NCI-H2227 (cell line): ENCODE data around the gene MST1R.
A peak's percentile ranks its signal among the peaks of the same experiment; 100 is the strongest.
"Not testable (repeated sequence)": the region's sequence is repeated elsewhere in the genome, so short reads cannot be mapped to it uniquely, and the experiment has no call there.

Source experiments
- DNase-seq: peaks from one replicate; lab custom pipeline; 2025; ENCODE audit not compliant: unreplicated experiment; lab: John Stamatoyannopoulos, UW

The MST1R gene

GRCh38 chr3:49912881-49913281 is 9.2 kb upstream of the MST1R start:
- DNase-seq = peak; percentile 82

DNA sequence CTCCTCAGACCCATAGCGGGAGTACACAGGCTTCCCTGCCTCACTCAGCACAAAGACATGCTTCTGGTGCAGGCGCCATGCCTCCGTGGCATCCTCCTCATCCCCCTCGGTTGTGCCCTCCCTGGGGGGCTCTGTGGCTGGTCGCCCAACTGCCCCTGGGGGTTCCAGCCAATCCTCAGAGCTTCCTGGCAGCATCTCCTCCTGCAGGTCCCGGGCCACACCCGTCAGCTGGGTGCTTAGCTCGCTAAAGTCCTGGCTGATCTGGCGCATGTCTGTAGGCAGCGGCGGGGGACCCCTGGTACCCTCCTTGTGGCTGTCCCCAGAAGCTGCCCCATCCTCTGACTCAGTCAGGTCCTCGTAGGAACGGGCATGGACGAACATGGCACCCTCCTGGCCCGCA is 7.9 kb upstream of the MST1R start:
- no peak for DNase-seq

DNA sequence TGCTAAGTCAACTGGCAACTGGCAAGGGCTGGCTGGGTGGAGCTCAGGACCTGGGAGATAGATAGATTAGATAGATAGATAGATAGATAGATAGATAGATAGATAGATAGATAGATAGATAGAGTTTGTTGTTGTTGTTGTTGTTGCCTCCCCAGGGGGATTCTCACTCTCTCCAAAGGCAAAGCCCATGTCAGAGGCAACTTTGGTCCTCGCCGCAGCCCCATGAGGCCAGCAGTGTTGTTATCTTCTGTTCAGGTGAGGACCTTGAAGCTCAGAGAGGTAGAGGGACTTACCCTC is 7.4 kb upstream of the MST1R start:
- no peak for DNase-seq

- DNase-seq = no peak
Observed at GRCh38 chr3:49910409-49911123, 6.9 kb upstream of the MST1R start.

DNA sequence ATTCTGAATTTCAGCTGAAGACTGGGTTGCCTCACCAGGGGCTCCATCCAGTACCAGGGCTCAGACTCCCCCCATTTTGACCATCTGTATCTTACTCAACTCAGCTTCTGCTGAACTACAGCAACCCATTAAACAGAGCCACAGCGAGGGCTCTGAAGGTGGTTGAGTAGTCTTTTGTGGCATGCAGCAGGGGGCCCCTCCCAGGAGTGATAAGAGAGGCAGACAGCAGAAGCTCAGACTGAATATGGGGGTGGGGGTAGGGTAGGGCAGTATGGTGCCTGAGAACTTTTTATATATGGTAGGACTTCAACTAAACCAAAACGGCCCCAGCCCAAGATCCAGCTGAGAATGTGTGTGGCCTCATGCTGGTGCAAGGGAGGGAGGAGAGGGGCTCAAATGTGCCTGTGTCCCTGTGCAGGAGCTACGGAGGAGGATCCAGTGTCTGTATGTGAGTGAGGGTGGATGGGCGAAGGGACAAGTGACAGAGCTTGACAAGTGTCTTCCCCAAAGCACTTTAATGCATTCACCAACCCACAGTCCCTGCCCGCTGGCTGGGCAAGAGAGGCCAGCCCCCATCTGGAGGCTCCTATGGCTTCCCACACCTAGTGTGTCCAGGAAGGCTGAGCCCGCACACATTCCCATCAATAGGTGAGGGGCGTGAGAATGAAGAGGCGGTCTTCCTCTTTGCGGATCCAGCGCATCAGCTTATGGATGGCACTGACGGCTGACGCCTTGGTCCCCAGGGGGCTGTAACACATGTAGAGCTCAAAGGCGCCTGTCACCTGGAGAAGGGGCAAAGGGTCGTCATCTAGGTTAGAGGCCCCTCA is 4.9 kb upstream of the MST1R start:
- no peak for DNase-seq

DNA sequence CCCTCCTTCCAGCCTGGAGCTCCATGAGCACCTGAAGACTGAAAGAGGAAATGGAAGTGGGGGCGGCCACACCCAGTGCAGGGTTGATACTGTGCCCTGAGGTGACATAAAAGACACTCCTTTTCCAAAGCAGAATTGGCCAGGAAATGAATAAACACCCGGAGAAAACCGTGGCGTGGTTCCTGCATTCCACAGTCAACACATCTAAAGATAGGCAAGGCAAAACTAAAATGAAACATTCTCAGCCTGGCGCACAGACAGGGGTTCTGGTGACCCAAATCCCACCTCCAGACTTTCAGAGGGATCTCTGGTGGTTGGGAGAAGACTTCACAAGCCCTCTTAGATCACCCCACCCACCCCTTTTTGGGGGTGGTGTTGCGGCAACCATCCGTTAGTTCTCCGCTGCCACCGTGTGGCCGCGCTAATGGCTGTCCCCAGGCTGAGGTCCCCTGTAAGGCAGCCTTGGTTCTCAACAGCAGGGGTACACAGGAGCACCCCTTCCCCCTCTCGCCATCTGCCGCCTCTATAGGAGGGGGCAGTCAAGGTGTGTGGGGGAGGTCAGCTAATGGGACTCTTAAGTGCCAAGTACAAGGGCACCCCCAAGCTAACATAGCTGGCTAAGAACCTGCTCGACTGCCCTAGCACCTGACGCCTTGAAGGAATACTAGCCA is 2.5 kb upstream of the MST1R start:
- DNase-seq = peak; percentile 47

GRCh38 chr3:49904448-49904847 is 775 bp upstream of the MST1R start:
- not testable (repeated sequence) for DNase-seq

DNA sequence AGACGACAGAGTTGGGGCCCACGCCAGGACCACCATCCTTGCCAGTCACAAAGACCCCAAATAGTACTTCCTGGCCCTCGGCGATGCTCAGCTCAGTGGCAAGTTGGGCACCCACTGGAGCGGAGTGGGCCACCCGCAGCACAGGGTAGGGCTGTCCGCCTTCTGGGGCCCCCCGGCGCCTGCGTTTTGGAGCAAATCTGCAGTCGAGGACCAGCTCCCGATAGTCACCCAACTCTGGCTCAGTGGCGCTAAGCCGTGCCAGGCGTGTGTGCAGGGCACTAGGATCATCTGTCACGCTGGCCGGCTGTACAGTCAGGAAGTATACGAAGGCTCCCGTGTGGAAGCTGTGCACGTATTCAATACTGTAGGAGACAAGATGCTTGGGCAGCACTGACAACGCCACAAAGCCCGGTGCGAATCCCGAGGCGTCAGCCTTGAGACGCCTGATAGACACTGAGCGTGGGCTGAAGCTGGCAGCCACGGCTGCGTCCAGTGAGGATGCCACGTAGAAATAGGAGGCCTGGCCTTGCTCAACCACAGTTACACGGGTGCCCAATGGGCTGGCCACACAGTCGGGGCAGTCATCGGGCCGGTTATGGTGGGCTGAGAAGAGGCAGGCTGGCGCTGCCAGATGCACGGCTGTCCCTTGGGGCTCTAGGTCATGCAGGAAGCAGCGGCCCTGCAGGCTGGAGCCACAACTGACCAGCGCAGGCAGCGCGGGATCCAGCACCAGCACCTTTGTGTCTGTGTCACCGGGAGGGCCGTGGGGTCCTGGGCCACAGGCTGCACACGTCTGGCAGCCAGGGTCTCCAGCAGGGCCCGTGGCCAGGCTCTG is 945 bp downstream of the MST1R start:
- no peak for DNase-seq

DNA sequence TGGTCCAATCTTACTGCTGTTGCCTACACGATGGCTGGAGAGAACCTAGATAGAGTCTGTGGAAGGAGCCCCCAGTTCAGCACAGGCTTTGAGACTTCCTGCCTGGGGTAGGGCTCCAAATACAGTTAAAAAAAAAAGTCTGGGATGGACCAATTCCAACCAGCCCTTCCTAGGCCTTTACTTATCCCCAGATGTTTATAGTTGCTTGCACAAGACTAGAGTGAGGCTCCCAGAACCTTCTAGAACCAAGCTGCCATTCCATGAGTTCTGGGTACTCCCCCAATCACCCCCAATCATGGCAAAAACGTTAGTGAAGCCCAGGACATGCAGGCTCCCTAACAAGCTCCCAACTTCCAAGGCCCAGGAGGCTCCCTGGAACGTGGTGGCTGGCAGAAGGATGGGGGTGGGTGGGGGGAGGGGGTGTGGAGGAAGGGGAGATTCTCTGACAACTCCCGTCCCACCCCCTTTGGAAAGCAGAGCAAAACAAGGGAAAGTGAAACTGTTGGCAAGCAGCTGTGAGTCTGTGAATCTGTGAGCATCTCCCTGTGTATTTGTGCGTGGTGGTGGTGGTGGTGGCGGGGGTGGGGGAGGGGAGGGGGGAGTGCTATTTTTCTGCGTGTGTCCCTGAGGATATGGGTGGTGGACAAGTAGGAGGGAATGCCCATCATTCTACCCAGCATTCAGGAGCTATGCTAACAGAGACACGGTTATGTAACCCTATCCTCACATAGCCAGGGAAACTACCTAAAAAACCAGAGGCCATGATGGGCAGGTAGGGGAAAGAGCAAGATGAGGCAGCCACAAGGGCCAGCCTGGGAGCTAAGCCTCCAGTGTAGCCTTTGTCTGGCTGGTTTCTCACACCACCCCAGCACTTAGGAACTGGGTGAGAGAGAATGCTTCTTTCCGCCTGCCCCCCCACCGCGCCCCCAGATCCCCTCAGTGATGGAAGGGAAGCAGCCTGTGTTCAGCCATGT is 2.0 kb downstream of the MST1R start:
- DNase-seq = no peak

- no peak for DNase-seq
Observed at GRCh38 chr3:49900491-49901153, 3.1 kb downstream of the MST1R start.

DNA sequence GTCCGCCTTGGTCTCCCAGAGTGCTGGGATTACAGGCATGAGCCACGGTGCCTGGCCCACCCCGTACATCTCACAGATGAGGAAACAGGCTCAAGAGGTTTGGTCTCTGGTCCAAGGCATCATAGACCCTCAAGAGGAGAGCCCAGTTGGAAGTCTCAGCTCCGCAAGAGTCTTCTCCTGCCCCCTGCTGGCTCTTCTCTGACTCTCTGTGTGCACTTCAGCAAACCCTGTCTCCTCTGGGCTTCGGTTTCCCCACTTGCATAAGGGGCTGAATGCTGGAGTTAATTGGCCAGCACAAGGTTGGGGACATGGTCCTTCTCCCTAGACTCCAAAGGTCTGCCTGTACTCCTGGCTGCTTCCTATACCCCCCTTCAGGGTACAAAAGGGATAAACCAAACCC is 3.9 kb downstream of the MST1R start:
- DNase-seq = no peak

DNA sequence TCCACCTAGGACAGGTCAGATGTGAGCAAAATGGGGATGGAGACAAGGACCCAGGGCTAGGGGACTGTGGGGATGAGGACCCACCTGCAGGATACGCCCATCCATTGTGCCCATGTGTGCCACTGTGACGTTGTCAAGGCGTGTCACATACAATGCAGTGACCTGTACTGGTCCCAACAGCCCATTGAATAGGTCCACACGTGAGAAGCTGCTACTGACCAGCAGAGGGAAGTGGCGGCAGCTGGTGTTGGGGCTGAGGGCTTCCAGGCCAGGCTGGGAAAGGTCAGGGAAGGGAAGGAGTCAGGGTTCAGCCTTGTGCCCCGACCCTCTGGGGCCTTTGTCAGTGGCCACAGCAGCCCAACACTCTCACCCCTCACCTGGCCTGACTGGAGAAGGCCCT is 4.7 kb downstream of the MST1R start:
- DNase-seq = no peak

GRCh38 chr3:49896345-49896744 is 7.3 kb downstream of the MST1R start:
- no peak for DNase-seq

GRCh38 chr3:49895791-49896190 is 7.9 kb downstream of the MST1R start:
- DNase-seq = no peak

- no peak for DNase-seq
Observed at GRCh38 chr3:49889296-49889695, 14.4 kb downstream of the MST1R start.

DNA sequence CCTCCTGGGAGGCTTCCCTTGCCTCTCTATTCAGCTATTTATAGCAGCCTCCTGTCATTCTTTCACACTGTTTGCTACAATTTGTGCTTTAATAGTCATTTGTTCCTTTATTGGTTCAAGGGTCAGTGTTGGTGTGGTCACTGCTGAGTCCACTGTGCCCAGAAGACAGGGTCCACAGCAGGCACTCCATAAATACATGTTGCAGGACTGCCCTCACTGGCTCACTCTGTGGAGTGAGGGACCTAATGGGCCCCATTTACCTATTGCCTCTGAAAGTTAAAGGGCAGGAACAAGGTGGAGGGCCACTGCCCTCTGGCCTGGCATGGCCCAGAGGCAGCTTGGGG is 16.8 kb downstream of the MST1R start:
- DNase-seq = no peak

DNA sequence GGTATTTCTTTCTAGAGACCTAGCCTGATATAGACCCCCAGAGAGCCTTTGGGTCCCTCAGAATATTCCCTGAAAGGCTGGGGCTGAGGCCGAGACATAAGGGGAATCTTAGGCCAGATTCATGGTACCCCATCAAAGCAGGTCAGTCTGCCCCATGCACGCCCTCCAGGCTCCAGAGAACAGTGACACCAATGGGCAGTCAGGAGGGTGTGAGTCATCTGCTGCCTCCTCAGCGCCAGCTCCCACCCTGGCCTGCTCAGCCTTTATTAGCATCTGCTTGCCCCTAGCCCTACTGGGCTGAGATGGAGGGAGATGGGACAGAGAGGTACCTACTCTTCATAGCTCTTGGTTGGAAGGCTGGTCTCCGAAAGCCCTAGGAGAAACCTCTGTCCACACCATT is 19.7 kb downstream of the MST1R start:
- DNase-seq = no peak

- peak; percentile 15 for DNase-seq
Observed at GRCh38 chr3:49882166-49882565, 21.5 kb downstream of the MST1R start.

- peak; percentile 72 for DNase-seq
Observed at GRCh38 chr3:49880581-49881315, 22.9 kb downstream of the MST1R start.
